GM12872 (cell line): ENCODE measurements around the gene ADCYAP1R1.

Experiments used
- TF ChIP-seq, protein P1 (sequence below): IDR thresholded peaks from 3 replicates; pipeline ENCODE4 v1.5.1; 2011; ENCODE audit warnings: low read depth, mild to moderate bottlenecking, low read length, moderate library complexity; ENCODE audit not compliant: insufficient read depth

ADCYAP1R1 gene

GRCh38 chr7:31099451-31100444 lies 47.6 kb downstream of the ADCYAP1R1 start:
- TF ChIP-seq, protein P1, sequence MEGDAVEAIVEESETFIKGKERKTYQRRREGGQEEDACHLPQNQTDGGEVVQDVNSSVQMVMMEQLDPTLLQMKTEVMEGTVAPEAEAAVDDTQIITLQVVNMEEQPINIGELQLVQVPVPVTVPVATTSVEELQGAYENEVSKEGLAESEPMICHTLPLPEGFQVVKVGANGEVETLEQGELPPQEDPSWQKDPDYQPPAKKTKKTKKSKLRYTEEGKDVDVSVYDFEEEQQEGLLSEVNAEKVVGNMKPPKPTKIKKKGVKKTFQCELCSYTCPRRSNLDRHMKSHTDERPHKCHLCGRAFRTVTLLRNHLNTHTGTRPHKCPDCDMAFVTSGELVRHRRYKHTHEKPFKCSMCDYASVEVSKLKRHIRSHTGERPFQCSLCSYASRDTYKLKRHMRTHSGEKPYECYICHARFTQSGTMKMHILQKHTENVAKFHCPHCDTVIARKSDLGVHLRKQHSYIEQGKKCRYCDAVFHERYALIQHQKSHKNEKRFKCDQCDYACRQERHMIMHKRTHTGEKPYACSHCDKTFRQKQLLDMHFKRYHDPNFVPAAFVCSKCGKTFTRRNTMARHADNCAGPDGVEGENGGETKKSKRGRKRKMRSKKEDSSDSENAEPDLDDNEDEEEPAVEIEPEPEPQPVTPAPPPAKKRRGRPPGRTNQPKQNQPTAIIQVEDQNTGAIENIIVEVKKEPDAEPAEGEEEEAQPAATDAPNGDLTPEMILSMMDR, result no peak

GRCh38 chr7:31100445-31100844 lies 48.3 kb downstream of the ADCYAP1R1 start:
- TF ChIP-seq, protein P1, result no peak

- TF ChIP-seq, protein P1, result no peak
Observed at GRCh38 chr7:31100871-31101270, 48.8 kb downstream of the ADCYAP1R1 start.

GRCh38 chr7:31101544-31101943 lies 49.4 kb downstream of the ADCYAP1R1 start:
- TF ChIP-seq, protein P1, result no peak

- TF ChIP-seq, protein P1, result no peak
Observed at GRCh38 chr7:31102151-31102972, 50.3 kb downstream of the ADCYAP1R1 start.

- TF ChIP-seq, protein P1, result no peak
Observed at GRCh38 chr7:31102973-31103850, 51.1 kb downstream of the ADCYAP1R1 start.
